ENCODE data around the gene NEIL1. TPM values are rescaled to one million over a fixed set of nuclear protein-coding genes. Genes with fewer than 3 reads are reported as not detected.

The NEIL1 gene
- total RNA-seq, 1 experiment from 2014 or later = 24.8 TPM

GRCh38 chr15:75363786-75364185 lies 16.9 kb downstream of the NEIL1 start:
- ATAC-seq = no peak
- POLR2A ChIA-PET = no interaction called here
- TF ChIP-seq RORB (CRISPR knock-in tag; IDR thresholded peaks at IDR 0.05) = no peak
- no peak for TF ChIP-seq CBFB (CRISPR knock-in tag; IDR thresholded peaks at IDR 0.05; ENCODE audit: low read depth)
- no peak for TF ChIP-seq NR3C1 (CRISPR knock-in tag; conservative IDR thresholded peaks at IDR 0.05; ENCODE audit: low read depth)
- TF ChIP-seq FOXP4 (CRISPR knock-in tag; IDR thresholded peaks at IDR 0.05) = no peak
- no peak for TF ChIP-seq GABPB1 (CRISPR knock-in tag; IDR thresholded peaks at IDR 0.05)
- TF ChIP-seq E2F4 (CRISPR knock-in tag; IDR thresholded peaks at IDR 0.05; ENCODE audit: borderline replicate concordance, low read depth) = no peak
- no peak for TF ChIP-seq ZMAT4 (CRISPR knock-in tag; IDR thresholded peaks at IDR 0.05)
- TF ChIP-seq ARID4B (CRISPR knock-in tag; IDR thresholded peaks at IDR 0.05; ENCODE audit: borderline replicate concordance) = no peak
- TF ChIP-seq ZSCAN18 (CRISPR knock-in tag; IDR thresholded peaks at IDR 0.05) = no peak
- TF ChIP-seq HMGXB4 (CRISPR knock-in tag; IDR thresholded peaks at IDR 0.05) = no peak
- no peak for TF ChIP-seq ZNF512 (CRISPR knock-in tag; IDR thresholded peaks at IDR 0.05; ENCODE audit: borderline replicate concordance)
- no peak for TF ChIP-seq FOXP1 (CRISPR knock-in tag; IDR thresholded peaks at IDR 0.05; ENCODE audit: borderline replicate concordance)
- no peak for TF ChIP-seq MXD4 (CRISPR knock-in tag; IDR thresholded peaks at IDR 0.05; ENCODE audit: borderline replicate concordance)
- no peak for TF ChIP-seq IRF2 (CRISPR knock-in tag; IDR thresholded peaks at IDR 0.05; ENCODE audit: borderline replicate concordance, low read depth)
- no peak for TF ChIP-seq MYBL2 (CRISPR knock-in tag; IDR thresholded peaks at IDR 0.05)
- no peak for TF ChIP-seq JUN (CRISPR knock-in tag; IDR thresholded peaks at IDR 0.05)
- TF ChIP-seq USF1 (CRISPR knock-in tag; IDR thresholded peaks at IDR 0.05) = no peak

More at GRCh38 chr15:75363786-75364185, 16.9 kb downstream of the NEIL1 start:
- no peak overlapping the region for H3K4me3 Mint-ChIP-seq
- H3K9me3 Mint-ChIP-seq = no peaks in the 10 kb centered on the region
- no peak for DNase-seq (ENCODE audit: low spot score)
- CTCF ChIA-PET = interaction anchor here (1.2 kb wide), 1 partner anchor 10 kb away, joined by 3 read pairs; no protein-coding TSS in a partner anchor
- H3K36me3 Mint-ChIP-seq = peaks cover 27% of the 10 kb centered on the region
- H3K27ac Mint-ChIP-seq = no peak overlapping the region
- H3K4me1 Mint-ChIP-seq = peaks cover 6% of the 10 kb centered on the region; the same call in 1 of the 2 replicates
- H3K27me3 Mint-ChIP-seq (ENCODE audit: low read depth) = no peaks in the 10 kb centered on the region
